Left renal pelvis (tissue), 4 donors: Measurements from ENCODE around the gene ZWILCH. TPM values are rescaled to one million over a fixed set of nuclear protein-coding genes. Genes with fewer than 3 reads are reported as not detected.

ENCODE experiments used
- DNase-seq, 4 donors: peaks; one replicate each; pipeline ENCODE4 v3.0.0-alpha.2; 2013; ENCODE audit warnings: low read depth in 4 of 4, low spot score in 3 of 4
- polyA plus RNA-seq, 4 donors: library from polyadenylated mRNA; unstranded; fragments of 120-200 nt; gene quantifications; one replicate each; pipeline ENCODE4 v1.2.1, GENCODE V29; 2013; ENCODE audit not compliant: insufficient read length in 4 of 4

ZWILCH gene
- polyA plus RNA-seq, 4 donors: 24.7 to 29.9 (median 26.1) TPM

- no peak for DNase-seq
Measured at GRCh38 chr15:66523926-66524325, 18.8 kb downstream of the ZWILCH start.

GRCh38 chr15:66524838-66525237 lies 19.7 kb downstream of the ZWILCH start:
- no peak for DNase-seq

- DNase-seq: no peak
Measured at GRCh38 chr15:66535056-66535455, 29.9 kb downstream of the ZWILCH start.

- no peak for DNase-seq
Measured at GRCh38 chr15:66542896-66543295, 37.8 kb downstream of the ZWILCH start.

- DNase-seq: no peak
Measured at GRCh38 chr15:66545255-66545654, 40.1 kb downstream of the ZWILCH start.

- DNase-seq: no peak
Measured at GRCh38 chr15:66555685-66556084, 50.6 kb downstream of the ZWILCH start.

GRCh38 chr15:66558271-66558670 lies 53.1 kb downstream of the ZWILCH start:
- DNase-seq: no peak

GRCh38 chr15:66560856-66561525 lies 55.9 kb downstream of the ZWILCH start:
- DNase-seq: no peak

GRCh38 chr15:66563126-66563525 lies 58.0 kb downstream of the ZWILCH start:
- DNase-seq: no peak

- DNase-seq: no peak
Measured at GRCh38 chr15:66563566-66564110, 58.5 kb downstream of the ZWILCH start.

- DNase-seq: no peak
Measured at GRCh38 chr15:66564136-66565041, 59.3 kb downstream of the ZWILCH start.

- DNase-seq: no peak
Measured at GRCh38 chr15:66565141-66565641, 60.1 kb downstream of the ZWILCH start.

- DNase-seq: no peak
Measured at GRCh38 chr15:66565741-66566144, 60.6 kb downstream of the ZWILCH start, which contains the start of gene LCTL. Gene LCTL (minus strand): TSS chr15:66565998. CDS start chr15:66565365, 633 bp downstream.

GRCh38 chr15:66566963-66567531 lies 61.9 kb downstream of the ZWILCH start:
- DNase-seq: peak; percentile 26 to 52 (median 37)

GRCh38 chr15:66567897-66568296 lies 62.8 kb downstream of the ZWILCH start:
- no peak for DNase-seq

- DNase-seq: no peak
Measured at GRCh38 chr15:66569461-66570137, 64.5 kb downstream of the ZWILCH start.

- no peak for DNase-seq
Measured at GRCh38 chr15:66570327-66570726, 65.2 kb downstream of the ZWILCH start.

GRCh38 chr15:66570842-66571478 lies 65.8 kb downstream of the ZWILCH start:
- no peak for DNase-seq

GRCh38 chr15:66572146-66572545 lies 67.0 kb downstream of the ZWILCH start:
- DNase-seq: no peak

GRCh38 chr15:66573348-66573718 lies 68.2 kb downstream of the ZWILCH start:
- no peak for DNase-seq
